ENCODE measurements around the gene DLGAP1.

Gene DLGAP1

GRCh38 chr18:4284528-4284927 lies 170.6 kb downstream of the DLGAP1 start:
- H3K4me3 ChIP-seq (ENCODE audit: low read length in 2 of 2) = no peak overlapping the region
- no peak overlapping the region for H3K23ac ChIP-seq (ENCODE audit: low read depth, low read length, poor library complexity)
- H3K18ac ChIP-seq (ENCODE audit: low read length) = no peak overlapping the region
- H3K36me3 ChIP-seq (replicated peaks in 1 of 2; ENCODE audit: control insufficient read depth in 2 of 2, insufficient read depth in 2 of 2, low read length in 2 of 2) = no peaks in the 10 kb centered on the region
- H3K14ac ChIP-seq (ENCODE audit: low read length) = no peak overlapping the region
- no peak overlapping the region for H3K27ac ChIP-seq (replicated peaks; ENCODE audit: low read length)
- H2BK12ac ChIP-seq (ENCODE audit: low read length) = no peak overlapping the region
- H4K8ac ChIP-seq (ENCODE audit: low read depth, low read length) = no peak overlapping the region
- no peaks in the 10 kb centered on the region for H3K27me3 ChIP-seq (ENCODE audit: control insufficient read depth in 3 of 3, insufficient read depth in 3 of 3, low read depth in 1 of 3, low read length in 3 of 3)
- no peaks in the 10 kb centered on the region for H3K79me1 ChIP-seq (ENCODE audit: low read depth, low read length)
- no peak overlapping the region for H2BK120ac ChIP-seq (ENCODE audit: low read depth, low read length)
- DNase-seq (ENCODE audit: low spot score) = no peak
- H3K4ac ChIP-seq (ENCODE audit: low read length) = no peak overlapping the region
- no peak overlapping the region for H3K4me2 ChIP-seq (ENCODE audit: insufficient read depth, low read length, poor library complexity, severe bottlenecking)
- no peak overlapping the region for H4K91ac ChIP-seq (ENCODE audit: low read depth, low read length, poor library complexity)
- no peak overlapping the region for H3K9ac ChIP-seq (ENCODE audit: low read depth, low read length, poor library complexity)
- H2BK15ac ChIP-seq (ENCODE audit: low read length) = no peak overlapping the region
- H3K4me1 ChIP-seq (ENCODE audit: control insufficient read depth in 2 of 2, insufficient read depth in 1 of 2, low read depth in 1 of 2, low read length in 2 of 2) = peaks cover 0 to 2% of the 10 kb centered on the region in 2 donors
- WGBS, 2 donors (ENCODE audit: extremely low coverage in 2 of 2, insufficient read length in 2 of 2, insufficient replicate concordance in 1 of 2) = no CpG with 5 or more reads among the region's 2 CpGs
- no peak overlapping the region for H2BK5ac ChIP-seq (ENCODE audit: low read length)
- H3K9me3 ChIP-seq (replicated peaks in 1 of 2; ENCODE audit: control insufficient read depth in 2 of 2, insufficient read depth in 1 of 2, low read depth in 1 of 2, low read length in 2 of 2) = no peaks in the 10 kb centered on the region
- no peak overlapping the region for H2AFZ ChIP-seq (ENCODE audit: low read length)
- no peak overlapping the region for H2AK5ac ChIP-seq (ENCODE audit: low read depth, low read length)

GRCh38 chr18:4283746-4284291 lies 171.3 kb downstream of the DLGAP1 start:
- Histone ChIP-seq H3K27ac (replicated peaks; ENCODE audit: low read length) (no peak overlapping the region), H4K91ac (ENCODE audit: low read depth, low read length, poor library complexity) (no peak overlapping the region), H2BK15ac (ENCODE audit: low read length) (no peak overlapping the region), H2AK5ac (ENCODE audit: low read depth, low read length) (no peak overlapping the region), H3K14ac (ENCODE audit: low read length) (no peak overlapping the region), H3K4me1 (ENCODE audit: control insufficient read depth in 2 of 2, insufficient read depth in 1 of 2, low read depth in 1 of 2, low read length in 2 of 2) (peaks cover 0 to 2% of the 10 kb centered on the region in 2 donors), H2AFZ (ENCODE audit: low read length) (no peak overlapping the region), H3K18ac (ENCODE audit: low read length) (no peak overlapping the region), H3K9ac (ENCODE audit: low read depth, low read length, poor library complexity) (no peak overlapping the region), H3K27me3 (ENCODE audit: control insufficient read depth in 3 of 3, insufficient read depth in 3 of 3, low read depth in 1 of 3, low read length in 3 of 3) (no peaks in the 10 kb centered on the region), H3K79me1 (ENCODE audit: low read depth, low read length) (no peaks in the 10 kb centered on the region), H3K36me3 (replicated peaks in 1 of 2; ENCODE audit: control insufficient read depth in 2 of 2, insufficient read depth in 2 of 2, low read length in 2 of 2) (no peaks in the 10 kb centered on the region), H2BK5ac (ENCODE audit: low read length) (no peak overlapping the region), H2BK120ac (ENCODE audit: low read depth, low read length) (no peak overlapping the region), H3K4ac (ENCODE audit: low read length) (no peak overlapping the region), H3K4me2 (ENCODE audit: insufficient read depth, low read length, poor library complexity, severe bottlenecking) (no peak overlapping the region), H3K4me3 (ENCODE audit: low read length in 2 of 2) (no peak overlapping the region), H3K23ac (ENCODE audit: low read depth, low read length, poor library complexity) (no peak overlapping the region), H2BK12ac (ENCODE audit: low read length) (no peak overlapping the region), H4K8ac (ENCODE audit: low read depth, low read length) (no peak overlapping the region), H3K9me3 (replicated peaks in 1 of 2; ENCODE audit: control insufficient read depth in 2 of 2, insufficient read depth in 1 of 2, low read depth in 1 of 2, low read length in 2 of 2) (no peaks in the 10 kb centered on the region)
- no CpG with 5 or more reads among the region's 4 CpGs for WGBS, 2 donors (ENCODE audit: extremely low coverage in 2 of 2, insufficient read length in 2 of 2, insufficient replicate concordance in 1 of 2)
- DNase-seq (ENCODE audit: low spot score) = no peak

- H3K18ac ChIP-seq (ENCODE audit: low read length) = no peak overlapping the region
- no peak overlapping the region for H3K4me3 ChIP-seq (ENCODE audit: low read length in 2 of 2)
- H3K27me3 ChIP-seq (ENCODE audit: control insufficient read depth in 3 of 3, insufficient read depth in 3 of 3, low read depth in 1 of 3, low read length in 3 of 3) = no peaks in the 10 kb centered on the region
- no peak overlapping the region for H2BK5ac ChIP-seq (ENCODE audit: low read length)
- H2BK15ac ChIP-seq (ENCODE audit: low read length) = no peak overlapping the region
- DNase-seq (ENCODE audit: low spot score) = no peak
- H3K27ac ChIP-seq (replicated peaks; ENCODE audit: low read length) = no peak overlapping the region
- WGBS, 2 donors (ENCODE audit: extremely low coverage in 2 of 2, insufficient read length in 2 of 2, insufficient replicate concordance in 1 of 2) = no CpG with 5 or more reads among the region's 3 CpGs
- no peak overlapping the region for H3K9ac ChIP-seq (ENCODE audit: low read depth, low read length, poor library complexity)
- H2AK5ac ChIP-seq (ENCODE audit: low read depth, low read length) = no peak overlapping the region
- H3K4me1 ChIP-seq (ENCODE audit: control insufficient read depth in 2 of 2, insufficient read depth in 1 of 2, low read depth in 1 of 2, low read length in 2 of 2) = peaks cover 0 to 2% of the 10 kb centered on the region in 2 donors
- H3K23ac ChIP-seq (ENCODE audit: low read depth, low read length, poor library complexity) = no peak overlapping the region
- H3K9me3 ChIP-seq (replicated peaks in 1 of 2; ENCODE audit: control insufficient read depth in 2 of 2, insufficient read depth in 1 of 2, low read depth in 1 of 2, low read length in 2 of 2) = no peaks in the 10 kb centered on the region
- no peak overlapping the region for H3K14ac ChIP-seq (ENCODE audit: low read length)
- H3K4ac ChIP-seq (ENCODE audit: low read length) = no peak overlapping the region
- H2BK120ac ChIP-seq (ENCODE audit: low read depth, low read length) = no peak overlapping the region
- no peak overlapping the region for H2BK12ac ChIP-seq (ENCODE audit: low read length)
- H3K79me1 ChIP-seq (ENCODE audit: low read depth, low read length) = no peaks in the 10 kb centered on the region
- H3K36me3 ChIP-seq (replicated peaks in 1 of 2; ENCODE audit: control insufficient read depth in 2 of 2, insufficient read depth in 2 of 2, low read length in 2 of 2) = no peaks in the 10 kb centered on the region
- H4K8ac ChIP-seq (ENCODE audit: low read depth, low read length) = no peak overlapping the region
- H3K4me2 ChIP-seq (ENCODE audit: insufficient read depth, low read length, poor library complexity, severe bottlenecking) = no peak overlapping the region
- no peak overlapping the region for H4K91ac ChIP-seq (ENCODE audit: low read depth, low read length, poor library complexity)
- no peak overlapping the region for H2AFZ ChIP-seq (ENCODE audit: low read length)
Measured at GRCh38 chr18:4282954-4283353, 172.2 kb downstream of the DLGAP1 start.

GRCh38 chr18:4276953-4277585 lies 178.0 kb downstream of the DLGAP1 start:
- Histone ChIP-seq H3K79me1 (ENCODE audit: low read depth, low read length) (no peaks in the 10 kb centered on the region), H4K91ac (ENCODE audit: low read depth, low read length, poor library complexity) (no peak overlapping the region), H4K8ac (ENCODE audit: low read depth, low read length) (no peak overlapping the region), H2BK120ac (ENCODE audit: low read depth, low read length) (no peak overlapping the region), H3K4me2 (ENCODE audit: insufficient read depth, low read length, poor library complexity, severe bottlenecking) (no peak overlapping the region), H3K23ac (ENCODE audit: low read depth, low read length, poor library complexity) (no peak overlapping the region), H2AK5ac (ENCODE audit: low read depth, low read length) (no peak overlapping the region), H3K4me1 (ENCODE audit: control insufficient read depth in 2 of 2, insufficient read depth in 1 of 2, low read depth in 1 of 2, low read length in 2 of 2) (no peaks in the 10 kb centered on the region), H3K27ac (replicated peaks; ENCODE audit: low read length) (no peak overlapping the region), H3K9me3 (replicated peaks in 1 of 2; ENCODE audit: control insufficient read depth in 2 of 2, insufficient read depth in 1 of 2, low read depth in 1 of 2, low read length in 2 of 2) (no peaks in the 10 kb centered on the region), H3K36me3 (replicated peaks in 1 of 2; ENCODE audit: control insufficient read depth in 2 of 2, insufficient read depth in 2 of 2, low read length in 2 of 2) (no peaks in the 10 kb centered on the region), H3K4me3 (ENCODE audit: low read length in 2 of 2) (no peak overlapping the region), H2BK12ac (ENCODE audit: low read length) (no peak overlapping the region), H2AFZ (ENCODE audit: low read length) (no peak overlapping the region), H3K4ac (ENCODE audit: low read length) (no peak overlapping the region), H3K9ac (ENCODE audit: low read depth, low read length, poor library complexity) (no peak overlapping the region), H3K27me3 (ENCODE audit: control insufficient read depth in 3 of 3, insufficient read depth in 3 of 3, low read depth in 1 of 3, low read length in 3 of 3) (no peaks in the 10 kb centered on the region), H2BK15ac (ENCODE audit: low read length) (no peak overlapping the region), H3K18ac (ENCODE audit: low read length) (no peak overlapping the region), H3K14ac (ENCODE audit: low read length) (no peak overlapping the region), H2BK5ac (ENCODE audit: low read length) (no peak overlapping the region)
- no CpG with 5 or more reads among the region's 5 CpGs for WGBS, 2 donors (ENCODE audit: extremely low coverage in 2 of 2, insufficient read length in 2 of 2, insufficient replicate concordance in 1 of 2)
- DNase-seq (ENCODE audit: low spot score) = no peak

Data from neuronal stem cell (in vitro differentiated cells).